ENCODE measurements around the gene ASXL1. TPM values are rescaled to one million over a fixed set of nuclear protein-coding genes. Genes with fewer than 3 reads are reported as not detected.

ASXL1 gene
- total and polyA plus RNA-seq, 3 experiments from 2014 or later, result 19.8 to 133 (median 131) TPM

DNA sequence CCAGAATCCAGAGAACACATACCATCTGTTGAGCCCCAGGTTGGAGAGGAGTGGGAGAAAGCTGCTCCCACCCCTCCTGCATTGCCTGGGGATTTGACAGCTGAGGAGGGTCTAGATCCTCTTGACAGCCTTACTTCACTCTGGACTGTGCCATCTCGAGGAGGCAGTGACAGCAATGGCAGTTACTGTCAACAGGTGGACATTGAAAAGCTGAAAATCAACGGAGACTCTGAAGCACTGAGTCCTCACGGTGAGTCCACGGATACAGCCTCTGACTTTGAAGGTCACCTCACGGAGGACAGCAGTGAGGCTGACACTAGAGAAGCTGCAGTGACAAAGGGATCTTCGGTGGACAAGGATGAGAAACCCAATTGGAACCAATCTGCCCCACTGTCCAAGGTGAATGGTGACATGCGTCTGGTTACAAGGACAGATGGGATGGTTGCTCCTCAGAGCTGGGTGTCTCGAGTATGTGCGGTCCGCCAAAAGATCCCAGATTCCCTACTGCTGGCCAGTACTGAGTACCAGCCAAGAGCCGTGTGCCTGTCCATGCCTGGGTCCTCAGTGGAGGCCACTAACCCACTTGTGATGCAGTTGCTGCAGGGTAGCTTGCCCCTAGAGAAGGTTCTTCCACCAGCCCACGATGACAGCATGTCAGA, 77.4 kb downstream of the ASXL1 start:
- Mint-ChIP-seq H3K9me3 (no peaks in the 10 kb centered on the region), H3K27me3 (peaks cover 0 to 4% of the 10 kb centered on the region in 2 donors), H3K4me1 (peaks cover 0 to 6% (median 0%) of the 10 kb centered on the region in 3 donors), H3K4me3 (no peak overlapping the region), H3K36me3 (peaks cover 3 to 95% (median 12%) of the 10 kb centered on the region in 3 donors), H3K27ac (peak overlapping the region in 3 of 8 donors; percentile 21 to 47 (median 26))
- no peak for DNase-seq
- Histone ChIP-seq H3K4me3 (ENCODE audit: low read length) (no peak overlapping the region), H3K27ac (ENCODE audit: low read depth, low read length) (no peak overlapping the region), H3K9me3 (ENCODE audit: low read length) (no peaks in the 10 kb centered on the region), H3K36me3 (ENCODE audit: insufficient read depth, low read length) (peaks cover 73% of the 10 kb centered on the region), H3K27me3 (ENCODE audit: insufficient read depth, low read length, poor library complexity, severe bottlenecking) (no peaks in the 10 kb centered on the region), H3K4me1 (ENCODE audit: insufficient read depth, low read length) (no peaks in the 10 kb centered on the region)
- ChIA-PET POLR2A (no interaction called here), CTCF (no interaction called here)

DNA sequence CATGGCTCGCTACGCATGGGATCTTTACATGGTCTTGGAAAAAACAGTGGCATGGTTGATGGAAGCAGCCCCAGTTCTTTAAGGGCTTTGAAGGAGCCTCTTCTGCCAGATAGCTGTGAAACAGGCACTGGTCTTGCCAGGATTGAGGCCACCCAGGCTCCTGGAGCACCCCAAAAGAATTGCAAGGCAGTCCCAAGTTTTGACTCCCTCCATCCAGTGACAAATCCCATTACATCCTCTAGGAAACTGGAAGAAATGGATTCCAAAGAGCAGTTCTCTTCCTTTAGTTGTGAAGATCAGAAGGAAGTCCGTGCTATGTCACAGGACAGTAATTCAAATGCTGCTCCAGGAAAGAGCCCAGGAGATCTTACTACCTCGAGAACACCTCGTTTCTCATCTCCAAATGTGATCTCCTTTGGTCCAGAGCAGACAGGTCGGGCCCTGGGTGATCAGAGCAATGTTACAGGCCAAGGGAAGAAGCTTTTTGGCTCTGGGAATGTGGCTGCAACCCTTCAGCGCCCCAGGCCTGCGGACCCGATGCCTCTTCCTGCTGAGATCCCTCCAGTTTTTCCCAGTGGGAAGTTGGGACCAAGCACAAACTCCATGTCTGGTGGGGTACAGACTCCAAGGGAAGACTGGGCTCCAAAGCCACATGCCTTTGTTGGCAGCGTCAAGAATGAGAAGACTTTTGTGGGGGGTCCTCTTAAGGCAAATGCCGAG, 78.2 kb downstream of the ASXL1 start:
- H3K36me3 Mint-ChIP-seq, result peaks cover 3 to 93% (median 13%) of the 10 kb centered on the region in 3 donors

DNA sequence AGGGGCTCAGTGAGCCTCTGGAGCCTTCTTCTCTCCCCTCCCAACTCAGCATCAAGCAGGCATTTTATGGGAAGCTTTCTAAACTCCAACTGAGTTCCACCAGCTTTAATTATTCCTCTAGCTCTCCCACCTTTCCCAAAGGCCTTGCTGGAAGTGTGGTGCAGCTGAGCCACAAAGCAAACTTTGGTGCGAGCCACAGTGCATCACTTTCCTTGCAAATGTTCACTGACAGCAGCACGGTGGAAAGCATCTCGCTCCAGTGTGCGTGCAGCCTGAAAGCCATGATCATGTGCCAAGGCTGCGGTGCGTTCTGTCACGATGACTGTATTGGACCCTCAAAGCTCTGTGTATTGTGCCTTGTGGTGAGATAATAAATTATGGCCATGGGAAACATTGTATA, 78.8 kb downstream of the ASXL1 start:
- no peaks in the 10 kb centered on the region for H3K27me3 ChIP-seq (ENCODE audit: insufficient read depth, low read length, poor library complexity, severe bottlenecking)
- ChIA-PET CTCF (interaction anchor here (1.0 kb wide), 1 partner anchor 18 kb away, joined by 3 read pairs; no protein-coding TSS in a partner anchor), POLR2A (no interaction called here)
- Mint-ChIP-seq H3K4me3 (no peak overlapping the region), H3K9me3 (no peaks in the 10 kb centered on the region), H3K36me3 (peaks cover 3 to 92% (median 13%) of the 10 kb centered on the region in 3 donors), H3K27me3 (peaks cover 0 to 4% of the 10 kb centered on the region in 2 donors), H3K27ac (peak overlapping the region in 2 of 8 donors; percentile 21 to 66), H3K4me1 (peaks cover 0 to 9% (median 0%) of the 10 kb centered on the region in 3 donors)
- H3K9me3 ChIP-seq (ENCODE audit: low read length), result no peaks in the 10 kb centered on the region
- H3K4me3 ChIP-seq (ENCODE audit: low read length), result no peak overlapping the region
- no peaks in the 10 kb centered on the region for H3K4me1 ChIP-seq (ENCODE audit: insufficient read depth, low read length)
- no peak overlapping the region for H3K27ac ChIP-seq (ENCODE audit: low read depth, low read length)
- peaks cover 60% of the 10 kb centered on the region for H3K36me3 ChIP-seq (ENCODE audit: insufficient read depth, low read length)
- no peak for DNase-seq

More for the DNA sequence above, 78.2 kb downstream of the ASXL1 start:
- no peaks in the 10 kb centered on the region for H3K9me3 ChIP-seq (ENCODE audit: low read length)
- CTCF ChIA-PET, result interaction anchor here (1.0 kb wide), 1 partner anchor 18 kb away, joined by 3 read pairs; no protein-coding TSS in a partner anchor
- no peaks in the 10 kb centered on the region for H3K4me1 ChIP-seq (ENCODE audit: insufficient read depth, low read length)
- peaks cover 0 to 9% (median 0%) of the 10 kb centered on the region in 3 donors for H3K4me1 Mint-ChIP-seq
- H3K4me3 Mint-ChIP-seq, result no peak overlapping the region
- peaks cover 0 to 4% of the 10 kb centered on the region in 2 donors for H3K27me3 Mint-ChIP-seq
- POLR2A ChIA-PET, result no interaction called here
- H3K4me3 ChIP-seq (ENCODE audit: low read length), result no peak overlapping the region
- H3K27ac ChIP-seq (ENCODE audit: low read depth, low read length), result no peak overlapping the region
- no peak for DNase-seq
- H3K36me3 ChIP-seq (ENCODE audit: insufficient read depth, low read length), result peaks cover 66% of the 10 kb centered on the region
- H3K9me3 Mint-ChIP-seq, result no peaks in the 10 kb centered on the region
- peak overlapping the region in 1 of 8 donors; percentile 21 for H3K27ac Mint-ChIP-seq
- no peaks in the 10 kb centered on the region for H3K27me3 ChIP-seq (ENCODE audit: insufficient read depth, low read length, poor library complexity, severe bottlenecking)

DNA sequence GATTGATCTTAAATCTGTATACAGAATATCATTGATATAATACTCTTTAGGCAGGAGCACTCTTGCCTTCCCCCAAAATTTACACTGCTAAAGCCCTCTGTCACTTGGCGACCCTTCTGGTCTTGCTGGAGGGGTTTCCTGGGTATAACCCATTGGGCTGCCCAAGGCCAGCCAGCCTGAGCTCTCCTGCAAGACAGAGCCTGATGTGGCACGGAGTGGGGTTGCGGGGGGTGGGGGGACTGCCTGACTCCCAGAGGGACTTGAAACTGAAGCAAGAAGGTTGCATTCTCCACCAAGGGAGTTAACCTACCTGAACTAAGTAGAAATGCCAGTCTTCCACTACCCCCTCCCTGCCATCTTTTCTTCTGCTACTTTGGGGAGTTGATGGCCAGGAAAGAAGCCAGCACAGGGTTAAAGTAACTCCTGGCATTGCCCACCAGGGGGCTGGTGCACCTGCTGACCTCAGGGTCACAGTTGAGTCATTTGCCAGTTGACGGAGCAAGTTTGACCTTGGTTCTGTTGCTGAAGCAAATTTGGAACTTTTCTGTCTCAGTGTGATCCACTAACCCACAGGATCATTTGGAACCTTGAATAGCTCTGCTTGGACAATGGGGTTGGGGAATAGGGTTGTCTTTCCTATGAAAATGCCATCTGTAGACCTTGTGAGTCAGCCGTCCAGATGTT, 79.4 kb downstream of the ASXL1 start:
- no peak overlapping the region for H3K4me3 Mint-ChIP-seq
- H3K27me3 ChIP-seq (ENCODE audit: insufficient read depth, low read length, poor library complexity, severe bottlenecking), result no peaks in the 10 kb centered on the region
- POLR2A ChIA-PET, result no interaction called here

DNA sequence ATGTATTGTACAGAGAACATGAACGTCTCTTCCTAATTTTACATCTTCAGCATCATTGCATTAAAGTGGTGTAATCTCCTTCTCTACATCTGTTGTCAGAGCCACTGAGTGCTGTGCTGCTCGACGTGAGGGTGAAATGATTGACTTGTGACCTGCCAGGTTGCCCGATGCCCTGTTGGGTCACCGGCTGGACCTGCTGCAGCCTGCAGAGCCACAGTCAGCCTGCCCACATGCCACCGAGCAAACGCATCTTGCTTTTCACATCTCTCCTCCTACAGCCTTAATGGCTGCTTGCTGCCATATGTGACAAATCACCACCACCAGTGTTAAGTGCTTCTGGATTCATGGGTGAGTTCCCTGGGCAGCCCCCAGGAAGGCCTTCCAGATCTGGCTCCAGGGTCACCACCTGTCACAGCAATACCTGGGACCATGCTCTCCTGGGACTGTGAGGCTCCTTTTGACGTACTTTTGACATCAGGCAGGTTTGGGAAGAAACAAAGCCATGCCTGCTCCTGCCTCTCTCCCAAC, 80.3 kb downstream of the ASXL1 start:
- CTCF ChIA-PET, result no interaction called here
- Mint-ChIP-seq H3K27ac (peak overlapping the region in 3 of 8 donors; percentile 3 to 51 (median 12)), H3K27me3 (peaks cover 0 to 3% of the 10 kb centered on the region in 2 donors), H3K4me3 (no peak overlapping the region), H3K9me3 (no peaks in the 10 kb centered on the region), H3K4me1 (peaks cover 0 to 20% (median 7%) of the 10 kb centered on the region in 3 donors), H3K36me3 (peaks cover 3 to 89% (median 6%) of the 10 kb centered on the region in 3 donors)
- H3K4me3 ChIP-seq (ENCODE audit: low read length), result no peak overlapping the region
- H3K36me3 ChIP-seq (ENCODE audit: insufficient read depth, low read length), result peaks cover 46% of the 10 kb centered on the region
- POLR2A ChIA-PET, result no interaction called here
- no peaks in the 10 kb centered on the region for H3K4me1 ChIP-seq (ENCODE audit: insufficient read depth, low read length)
- H3K27ac ChIP-seq (ENCODE audit: low read depth, low read length), result no peak overlapping the region
- no peak for DNase-seq
- no peaks in the 10 kb centered on the region for H3K27me3 ChIP-seq (ENCODE audit: insufficient read depth, low read length, poor library complexity, severe bottlenecking)
- H3K9me3 ChIP-seq (ENCODE audit: low read length), result no peaks in the 10 kb centered on the region

More for the DNA sequence above, 79.4 kb downstream of the ASXL1 start:
- no peaks in the 10 kb centered on the region for H3K9me3 Mint-ChIP-seq
- DNase-seq, result peak in 1 of 5 donors; percentile 41
- CTCF ChIA-PET, result interaction anchor here (1.0 kb wide), 1 partner anchor 19 kb away, joined by 3 read pairs; no protein-coding TSS in a partner anchor
- Histone ChIP-seq H3K4me1 (ENCODE audit: insufficient read depth, low read length) (no peaks in the 10 kb centered on the region), H3K4me3 (ENCODE audit: low read length) (no peak overlapping the region), H3K36me3 (ENCODE audit: insufficient read depth, low read length) (peaks cover 54% of the 10 kb centered on the region), H3K9me3 (ENCODE audit: low read length) (no peaks in the 10 kb centered on the region), H3K27ac (ENCODE audit: low read depth, low read length) (no peak overlapping the region)
- H3K27ac Mint-ChIP-seq, result peak overlapping the region in 2 of 8 donors; percentile 21 to 72
- peaks cover 0 to 4% of the 10 kb centered on the region in 2 donors for H3K27me3 Mint-ChIP-seq
- H3K4me1 Mint-ChIP-seq, result peaks cover 0 to 11% (median 2%) of the 10 kb centered on the region in 3 donors
- H3K36me3 Mint-ChIP-seq, result peaks cover 3 to 90% (median 12%) of the 10 kb centered on the region in 3 donors

DNA sequence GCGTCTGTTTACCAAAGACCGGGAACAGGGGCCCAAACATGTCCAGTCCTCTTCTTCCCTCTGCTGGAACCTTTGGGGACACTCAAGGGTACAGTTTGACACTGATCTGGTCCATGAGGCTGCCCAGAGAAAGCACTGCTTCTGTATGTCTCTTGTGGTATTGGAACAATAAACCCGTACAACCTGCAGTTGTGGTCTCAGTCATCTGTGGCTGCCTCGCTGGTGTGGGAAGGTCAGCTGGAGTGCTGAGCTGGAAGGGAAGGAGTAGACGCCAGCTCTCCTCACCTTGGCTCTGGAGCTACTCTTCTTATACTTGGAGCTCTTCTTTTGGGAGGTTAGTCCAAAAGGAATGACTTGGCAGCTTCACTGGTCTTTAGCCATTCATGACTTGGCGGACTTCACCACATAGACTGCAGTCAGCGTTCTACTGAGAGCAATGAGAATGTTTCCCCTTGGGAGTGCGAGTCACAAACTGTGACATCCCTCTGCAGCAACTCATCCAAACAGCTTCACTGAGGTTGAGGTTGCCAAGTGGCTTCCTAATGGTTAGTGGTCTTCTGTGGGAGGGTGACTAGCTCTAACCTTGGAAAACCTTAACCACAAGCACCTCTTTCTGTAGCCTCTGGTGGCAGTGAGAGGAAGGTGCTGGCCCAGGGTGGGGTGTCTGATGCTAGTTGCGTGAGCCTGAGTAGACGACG, 81.2 kb downstream of the ASXL1 start:
- Histone ChIP-seq H3K27me3 (ENCODE audit: insufficient read depth, low read length, poor library complexity, severe bottlenecking) (no peaks in the 10 kb centered on the region), H3K4me3 (ENCODE audit: low read length) (no peak overlapping the region), H3K9me3 (ENCODE audit: low read length) (no peaks in the 10 kb centered on the region), H3K27ac (ENCODE audit: low read depth, low read length) (no peak overlapping the region), H3K36me3 (ENCODE audit: insufficient read depth, low read length) (peaks cover 38% of the 10 kb centered on the region), H3K4me1 (ENCODE audit: insufficient read depth, low read length) (no peaks in the 10 kb centered on the region)
- ChIA-PET POLR2A (interaction anchor here (0.6 kb wide), 1 partner anchor 96 kb away, joined by 5 read pairs; no protein-coding TSS in a partner anchor), CTCF (no interaction called here)
- no peak for DNase-seq
- peaks cover under 1 to 86% (median 1%) of the 10 kb centered on the region in 3 donors for H3K36me3 Mint-ChIP-seq
- peak overlapping the region in 1 of 7 donors; percentile 51 for H3K4me3 Mint-ChIP-seq
- H3K9me3 Mint-ChIP-seq, result no peaks in the 10 kb centered on the region
- H3K4me1 Mint-ChIP-seq, result peaks cover 3 to 27% (median 15%) of the 10 kb centered on the region in 3 donors
- no peaks in the 10 kb centered on the region for H3K27me3 Mint-ChIP-seq
- H3K27ac Mint-ChIP-seq, result peak overlapping the region in 5 of 8 donors; percentile 33 to 52 (median 51)

DNA sequence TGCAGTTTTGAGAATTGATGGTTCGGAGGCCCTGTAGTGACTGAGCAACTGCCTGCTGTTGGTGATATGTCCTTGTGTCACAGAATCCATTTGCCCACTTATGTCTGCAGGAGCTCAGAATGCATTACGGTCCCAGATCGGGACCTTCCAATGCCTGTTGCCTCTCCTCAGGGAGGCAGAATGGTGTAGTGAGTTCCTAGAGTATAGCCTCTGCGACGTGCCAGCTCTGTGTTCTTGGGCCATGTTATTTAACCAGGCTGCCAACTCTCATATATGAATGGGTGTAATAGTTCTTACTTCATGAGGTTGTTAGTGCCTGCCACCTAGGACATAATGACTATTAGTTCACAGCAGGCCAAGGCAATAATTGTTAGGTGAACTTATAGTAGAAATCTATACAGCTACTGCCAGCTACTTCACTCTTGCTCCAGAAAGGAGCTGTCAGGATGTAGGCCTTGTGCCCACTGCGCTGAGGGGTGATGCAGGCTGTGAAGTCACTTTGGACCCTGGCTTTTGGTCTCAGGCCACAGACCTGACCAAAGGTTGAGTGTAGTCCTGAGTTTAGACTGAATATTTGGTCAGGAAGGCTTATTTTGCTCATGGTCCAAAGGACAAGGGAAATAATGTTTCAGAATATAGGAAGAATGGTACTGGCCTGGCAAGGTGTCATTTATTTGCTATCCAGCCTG, 82.1 kb downstream of the ASXL1 start:
- Mint-ChIP-seq H3K9me3 (no peaks in the 10 kb centered on the region), H3K4me1 (peaks cover 4 to 35% (median 16%) of the 10 kb centered on the region in 3 donors), H3K4me3 (no peak overlapping the region), H3K27me3 (no peaks in the 10 kb centered on the region), H3K27ac (peak overlapping the region; percentile 19 to 77 (median 49)), H3K36me3 (peaks cover 0 to 85% (median 1%) of the 10 kb centered on the region in 3 donors)
- no peak for DNase-seq
- peaks cover 32% of the 10 kb centered on the region for H3K36me3 ChIP-seq (ENCODE audit: insufficient read depth, low read length)
- H3K27ac ChIP-seq (ENCODE audit: low read depth, low read length), result no peak overlapping the region
- POLR2A ChIA-PET, result interaction anchor here (0.6 kb wide), 1 partner anchor 95 kb away, joined by 5 read pairs; no protein-coding TSS in a partner anchor
- no peak overlapping the region for H3K4me3 ChIP-seq (ENCODE audit: low read length)
- H3K4me1 ChIP-seq (ENCODE audit: insufficient read depth, low read length), result no peaks in the 10 kb centered on the region
- H3K9me3 ChIP-seq (ENCODE audit: low read length), result no peaks in the 10 kb centered on the region
- CTCF ChIA-PET, result no interaction called here
- H3K27me3 ChIP-seq (ENCODE audit: insufficient read depth, low read length, poor library complexity, severe bottlenecking), result no peaks in the 10 kb centered on the region

Data from CD8-positive, alpha-beta memory T cell (primary cell).